Testis (tissue), 3 donors: ENCODE data around the gene MAP7D2. TPM values are rescaled to one million over a fixed set of nuclear protein-coding genes. Genes with fewer than 3 reads are reported as not detected.

Source experiments
- DNase-seq: peaks from one replicate; pipeline ENCODE4 v3.0.0-alpha.2; 2019
- H3K27ac ChIP-seq, 2 donors: fragments of 200-600 bp; sonication (generic); one replicate each; pipeline ENCODE4 v1.5.1; 2019
- H3K27me3 ChIP-seq: fragments of 200-600 bp; sonication (generic); one replicate; pipeline ENCODE4 v1.5.1; 2019
- H3K36me3 ChIP-seq: fragments of 200-600 bp; sonication (generic); one replicate; pipeline ENCODE4 v1.5.1; 2017; ENCODE audit warnings: low read depth; ENCODE audit errors: missing control alignments
- H3K4me1 ChIP-seq: fragments of 200-600 bp; sonication (generic); one replicate; pipeline ENCODE4 v1.5.1; 2019
- H3K4me3 ChIP-seq, 2 donors: fragments of 200-600 bp; sonication (generic); one replicate each; pipeline ENCODE4 v1.5.1; 2017 to 2019
- H3K9me3 ChIP-seq: fragments of 200-600 bp; sonication (generic); one replicate; pipeline ENCODE4 v1.5.1; 2017
- POLR2A ChIP-seq: fragments of 450-650 bp; IDR thresholded peaks from one replicate; pipeline ENCODE4 v1.6.1; 2017; ENCODE audit warnings: antibody characterized with exemption, mild to moderate bottlenecking, moderate library complexity
- WGBS, 2 donors: methylation state at CpG; one replicate each; pipeline ENCODE4 v1.1.5; 2018; 5-methylcytosine and 5-hydroxymethylcytosine counted together
- intact Hi-C: fragments of 100-400 bp; cut with DNase I; formaldehyde crosslinking; loops from one replicate; pipeline ENCODE4 v1.15.1; 2023; ENCODE audit warnings: low total_unique reads
- polyA plus RNA-seq: library from polyadenylated mRNA; stranded (reverse); fragments of 350-450 nt; fragmentation: Illumina TruSeq; extraction: RNeasy Lipid Tissue Mini Kit (QIAGEN cat#74804); gene quantifications from one replicate; pipeline ENCODE4 v1.2.3, GENCODE V29; 2014; ENCODE audit warnings: low read depth, low replicate concordance; ENCODE audit not compliant: insufficient read depth
- total RNA-seq, 2 donors: library from RNA; depleted of rRNA; stranded (reverse); fragments of >200 nt; gene quantifications; one replicate each; pipeline ENCODE4 v1.2.3, GENCODE V29; 2016
- TF ChIP-seq, protein P1 (sequence below), 3 experiments: fragments of 450-650 bp in 2 of 3; fragments of 200-600 bp in 1 of 3; sonication (generic) in 1 of 3; IDR thresholded peaks; one replicate each; pipeline ENCODE4 v1.5.1; 2016 to 2019; ENCODE audit warnings: antibody characterized with exemption in 3 of 3, mild to moderate bottlenecking in 2 of 3, moderate library complexity in 1 of 3

MAP7D2 gene
- total and polyA plus RNA-seq, 3 donors from 2014 or later: 19.5 to 37.9 (median 36.6) TPM

DNA sequence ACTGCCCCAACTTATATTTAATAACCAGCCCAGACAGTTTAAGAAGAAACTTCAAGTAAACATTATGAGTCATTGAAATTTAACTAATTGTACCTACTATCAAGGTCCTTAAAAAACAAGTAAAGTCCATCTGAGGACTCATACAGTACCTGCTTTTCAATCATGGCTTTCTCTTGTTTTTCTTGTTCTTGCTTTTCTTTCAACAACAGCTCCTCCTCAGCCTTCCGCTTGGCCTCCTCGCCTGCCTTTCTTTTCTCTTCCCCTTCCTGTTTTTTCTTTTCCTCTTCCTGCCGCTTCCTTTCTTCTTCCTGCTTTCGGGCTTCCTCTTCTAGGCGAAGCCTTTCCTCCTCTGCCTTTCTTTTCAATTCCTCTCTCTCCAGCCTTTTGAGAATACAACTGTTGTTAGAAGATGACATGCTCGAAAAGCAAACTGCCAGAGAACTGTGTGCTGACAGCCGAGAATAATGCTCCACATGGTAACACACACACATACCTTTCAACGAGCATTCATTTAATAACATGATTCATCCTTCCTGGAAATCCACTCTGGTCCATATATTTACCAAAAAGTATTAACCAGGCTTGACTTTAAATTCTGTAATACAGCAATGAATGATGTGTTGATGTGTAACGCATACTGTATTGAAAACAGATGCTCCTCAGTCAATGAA is 100.6 kb downstream of the MAP7D2 start:
- intact Hi-C loops: no loop called here
- no peak for DNase-seq
- Histone ChIP-seq H3K27ac (no peak overlapping the region), H3K4me1 (no peaks in the 10 kb centered on the region), H3K9me3 (no peaks in the 10 kb centered on the region), H3K36me3 (no peaks in the 10 kb centered on the region), H3K4me3 (no peak overlapping the region), H3K27me3 (no peaks in the 10 kb centered on the region)
- TF ChIP-seq, protein P1, sequence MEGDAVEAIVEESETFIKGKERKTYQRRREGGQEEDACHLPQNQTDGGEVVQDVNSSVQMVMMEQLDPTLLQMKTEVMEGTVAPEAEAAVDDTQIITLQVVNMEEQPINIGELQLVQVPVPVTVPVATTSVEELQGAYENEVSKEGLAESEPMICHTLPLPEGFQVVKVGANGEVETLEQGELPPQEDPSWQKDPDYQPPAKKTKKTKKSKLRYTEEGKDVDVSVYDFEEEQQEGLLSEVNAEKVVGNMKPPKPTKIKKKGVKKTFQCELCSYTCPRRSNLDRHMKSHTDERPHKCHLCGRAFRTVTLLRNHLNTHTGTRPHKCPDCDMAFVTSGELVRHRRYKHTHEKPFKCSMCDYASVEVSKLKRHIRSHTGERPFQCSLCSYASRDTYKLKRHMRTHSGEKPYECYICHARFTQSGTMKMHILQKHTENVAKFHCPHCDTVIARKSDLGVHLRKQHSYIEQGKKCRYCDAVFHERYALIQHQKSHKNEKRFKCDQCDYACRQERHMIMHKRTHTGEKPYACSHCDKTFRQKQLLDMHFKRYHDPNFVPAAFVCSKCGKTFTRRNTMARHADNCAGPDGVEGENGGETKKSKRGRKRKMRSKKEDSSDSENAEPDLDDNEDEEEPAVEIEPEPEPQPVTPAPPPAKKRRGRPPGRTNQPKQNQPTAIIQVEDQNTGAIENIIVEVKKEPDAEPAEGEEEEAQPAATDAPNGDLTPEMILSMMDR (IDR thresholded peaks at IDR 0.05): no peak
- no peak for TF ChIP-seq POLR2A
- 88 to 91% methylated on average over 8 to 9 of the region's 9 CpGs for WGBS, 2 donors

- intact Hi-C loops: no loop called here
These were observed 101.3 kb downstream of the MAP7D2 start for GRCh38 chrX:20015422-20015821.

GRCh38 chrX:20011608-20012007 is 105.1 kb downstream of the MAP7D2 start:
- Histone ChIP-seq H3K4me1 (no peaks in the 10 kb centered on the region), H3K27ac (no peak overlapping the region), H3K9me3 (no peaks in the 10 kb centered on the region), H3K4me3 (no peak overlapping the region), H3K36me3 (no peaks in the 10 kb centered on the region), H3K27me3 (no peaks in the 10 kb centered on the region)
- DNase-seq: no peak
- 51 to 85% methylated on average over 4 of the region's 4 CpGs for WGBS, 2 donors
- intact Hi-C loops: no loop called here
- TF ChIP-seq, protein P1 (IDR thresholded peaks at IDR 0.05): no peak
- no peak for TF ChIP-seq POLR2A

More at GRCh38 chrX:20015422-20015821, 101.3 kb downstream of the MAP7D2 start:
- Histone ChIP-seq H3K9me3 (no peaks in the 10 kb centered on the region), H3K4me3 (no peak overlapping the region), H3K4me1 (no peaks in the 10 kb centered on the region), H3K27me3 (no peaks in the 10 kb centered on the region), H3K27ac (no peak overlapping the region), H3K36me3 (no peaks in the 10 kb centered on the region)
- TF ChIP-seq, protein P1 (IDR thresholded peaks at IDR 0.05): no peak
- TF ChIP-seq POLR2A: no peak
- WGBS, 2 donors: 75 to 86% methylated on average over 1 of the region's 1 CpG
- DNase-seq: no peak

DNA sequence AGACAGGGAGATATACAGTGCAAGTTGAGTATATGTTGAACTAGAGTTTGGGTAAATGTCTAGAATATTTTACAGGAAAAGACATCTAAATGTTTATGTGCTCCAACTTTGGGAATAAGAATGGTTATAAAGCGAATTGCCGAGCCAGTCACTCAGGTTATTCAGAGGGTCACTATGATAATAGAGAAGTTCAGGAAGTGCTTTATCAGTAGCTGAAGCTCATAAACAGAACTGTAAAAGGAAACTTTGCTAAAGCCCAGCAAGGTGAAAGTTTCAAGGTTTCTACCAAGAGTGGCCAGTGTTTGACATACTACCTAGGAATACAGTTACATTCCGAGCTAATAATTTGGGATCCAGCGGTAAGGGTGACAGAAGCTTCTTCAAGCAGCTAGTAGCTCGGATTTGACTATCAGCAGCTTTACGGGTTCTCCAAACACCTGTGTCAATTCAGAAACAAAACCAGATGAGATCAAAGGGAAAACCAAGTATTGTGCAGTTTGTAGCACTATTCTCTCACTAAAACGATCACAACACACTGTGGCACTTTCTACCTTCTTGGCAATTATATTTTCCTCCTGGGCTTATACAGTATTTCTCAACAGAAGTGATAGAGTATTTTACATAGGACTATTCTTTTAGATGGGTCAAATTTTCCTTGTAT is 108.6 kb downstream of the MAP7D2 start:
- TF ChIP-seq, protein P1 (IDR thresholded peaks at IDR 0.05): no peak
- no peak for TF ChIP-seq POLR2A
- WGBS, 2 donors: 78 to 87% methylated on average over 7 of the region's 7 CpGs

More for the DNA sequence above, 108.6 kb downstream of the MAP7D2 start:
- Histone ChIP-seq H3K9me3 (no peaks in the 10 kb centered on the region), H3K27me3 (no peaks in the 10 kb centered on the region), H3K27ac (no peak overlapping the region), H3K4me1 (no peaks in the 10 kb centered on the region), H3K36me3 (no peaks in the 10 kb centered on the region), H3K4me3 (no peak overlapping the region)
- intact Hi-C loops: no loop called here
- no peak for DNase-seq
